Epithelial cell of prostate (primary cell): ENCODE data around the gene ATP6V0D1.

ENCODE experiments used
- DNase-seq: peaks from one replicate; pipeline ENCODE4 v3.0.0-alpha.2; 2011; ENCODE audit warnings: low read depth, low spot score
- H3K27ac ChIP-seq: fragments of 450-650 bp; 2 replicates; pipeline ENCODE4 v1.5.1; 2017; ENCODE audit warnings: mild to moderate bottlenecking

ATP6V0D1 gene

GRCh38 chr16:67464565-67464964 lies 16.4 kb downstream of the ATP6V0D1 start:
- no peak overlapping the region for H3K27ac ChIP-seq
- no peak for DNase-seq

GRCh38 chr16:67463691-67464090 lies 17.3 kb downstream of the ATP6V0D1 start:
- no peak for DNase-seq
- no peak overlapping the region for H3K27ac ChIP-seq

GRCh38 chr16:67463059-67463458 lies 17.9 kb downstream of the ATP6V0D1 start:
- no peak for DNase-seq
- peak overlapping the region; percentile 46 for H3K27ac ChIP-seq

- peak overlapping the region; percentile 46 for H3K27ac ChIP-seq
- no peak for DNase-seq
These were observed 18.7 kb downstream of the ATP6V0D1 start for GRCh38 chr16:67462279-67462655.

GRCh38 chr16:67461600-67462278 lies 19.2 kb downstream of the ATP6V0D1 start:
- H3K27ac ChIP-seq, result peak overlapping the region; percentile 46
- no peak for DNase-seq

- no peak for DNase-seq
- peak overlapping the region; percentile 46 for H3K27ac ChIP-seq
These were observed 20.0 kb downstream of the ATP6V0D1 start for GRCh38 chr16:67460961-67461360.

- H3K27ac ChIP-seq, result no peak overlapping the region
- no peak for DNase-seq
These were observed 20.8 kb downstream of the ATP6V0D1 start for GRCh38 chr16:67460168-67460567.

- no peak for DNase-seq
- no peak overlapping the region for H3K27ac ChIP-seq
These were observed 21.2 kb downstream of the ATP6V0D1 start for GRCh38 chr16:67459861-67460150.

GRCh38 chr16:67459066-67459860 lies 21.7 kb downstream of the ATP6V0D1 start:
- no peak overlapping the region for H3K27ac ChIP-seq
- no peak for DNase-seq

- H3K27ac ChIP-seq, result no peak overlapping the region
- DNase-seq, result no peak
These were observed 22.8 kb downstream of the ATP6V0D1 start for GRCh38 chr16:67458121-67458641.

GRCh38 chr16:67457611-67458010 lies 23.3 kb downstream of the ATP6V0D1 start:
- no peak for DNase-seq

GRCh38 chr16:67456391-67457081 lies 24.4 kb downstream of the ATP6V0D1 start:
- DNase-seq, result no peak
- peak overlapping the region; percentile 27 for H3K27ac ChIP-seq

More at GRCh38 chr16:67457611-67458010, 23.3 kb downstream of the ATP6V0D1 start:
- H3K27ac ChIP-seq, result no peak overlapping the region

- no peak overlapping the region for H3K27ac ChIP-seq
These were observed 26.1 kb downstream of the ATP6V0D1 start for GRCh38 chr16:67454852-67455251.

GRCh38 chr16:67454104-67454503 lies 26.9 kb downstream of the ATP6V0D1 start:
- H3K27ac ChIP-seq, result no peak overlapping the region

More at GRCh38 chr16:67454852-67455251, 26.1 kb downstream of the ATP6V0D1 start:
- DNase-seq, result no peak

GRCh38 chr16:67451704-67452435 lies 29.1 kb downstream of the ATP6V0D1 start:
- H3K27ac ChIP-seq, result no peak overlapping the region
- no peak for DNase-seq

More at GRCh38 chr16:67454104-67454503, 26.9 kb downstream of the ATP6V0D1 start:
- DNase-seq, result no peak

GRCh38 chr16:67451061-67451703 lies 29.8 kb downstream of the ATP6V0D1 start:
- no peak for DNase-seq
- H3K27ac ChIP-seq, result no peak overlapping the region

- DNase-seq, result no peak
- no peak overlapping the region for H3K27ac ChIP-seq
These were observed 31.2 kb downstream of the ATP6V0D1 start for GRCh38 chr16:67449739-67450138.

- no peak overlapping the region for H3K27ac ChIP-seq
- DNase-seq, result no peak
These were observed 31.6 kb downstream of the ATP6V0D1 start for GRCh38 chr16:67449336-67449735.

- no peak overlapping the region for H3K27ac ChIP-seq
These were observed 32.4 kb downstream of the ATP6V0D1 start for GRCh38 chr16:67448580-67448979.

More at GRCh38 chr16:67448580-67448979, 32.4 kb downstream of the ATP6V0D1 start:
- no peak for DNase-seq
